HL-60 (cell line): ENCODE measurements around the gene ZNF652.

Experiments used
- DNase-seq, 2 experiments: peaks; one replicate each; pipeline ENCODE4 v3.0.0-alpha.2; 2010 to 2020; ENCODE audit warnings: low read depth in 1 of 2, low spot score in 1 of 2
- H3K27ac ChIP-seq: fragments of 250-450 bp; sonication (Bioruptor Pico); replicated peaks from 2 replicates; pipeline ENCODE4 v1.5.1; 2020; ENCODE audit warnings: mild to moderate bottlenecking, moderate library complexity
- H3K27me3 ChIP-seq: fragments of 250-450 bp; sonication (Bioruptor Pico); 2 replicates; pipeline ENCODE4 v1.5.1; 2021; ENCODE audit warnings: mild to moderate bottlenecking, moderate library complexity; ENCODE audit not compliant: insufficient read depth, poor library complexity, severe bottlenecking
- H3K4me3 ChIP-seq: replicated peaks from 2 replicates; pipeline ENCODE4 v1.5.1; 2011; ENCODE audit warnings: mild to moderate bottlenecking, control low read depth, low read length; ENCODE audit not compliant: insufficient read depth
- GABPA ChIP-seq: IDR thresholded peaks from 2 replicates; pipeline ENCODE4 v1.6.1; 2012; ENCODE audit warnings: low read depth
- POLR2AphosphoS5 ChIP-seq: IDR thresholded peaks from 2 replicates; pipeline ENCODE4 v1.6.1; 2012; ENCODE audit warnings: low read depth
- SPI1 ChIP-seq: IDR thresholded peaks from 2 replicates; pipeline ENCODE4 v1.6.1; 2012; ENCODE audit warnings: low read depth, mild to moderate bottlenecking, borderline replicate concordance
- TF ChIP-seq, protein P1 (sequence below): IDR thresholded peaks from one replicate; pipeline ENCODE4 v1.5.1; 2011; ENCODE audit warnings: low read length, control low read depth, inconsistent platforms; ENCODE audit not compliant: insufficient read depth
- TF ChIP-seq, protein P2 (sequence below): IDR thresholded peaks from 2 replicates; pipeline ENCODE4 v1.6.1; 2012; ENCODE audit warnings: low read depth; ENCODE audit not compliant: insufficient replicate concordance

Gene ZNF652

DNA sequence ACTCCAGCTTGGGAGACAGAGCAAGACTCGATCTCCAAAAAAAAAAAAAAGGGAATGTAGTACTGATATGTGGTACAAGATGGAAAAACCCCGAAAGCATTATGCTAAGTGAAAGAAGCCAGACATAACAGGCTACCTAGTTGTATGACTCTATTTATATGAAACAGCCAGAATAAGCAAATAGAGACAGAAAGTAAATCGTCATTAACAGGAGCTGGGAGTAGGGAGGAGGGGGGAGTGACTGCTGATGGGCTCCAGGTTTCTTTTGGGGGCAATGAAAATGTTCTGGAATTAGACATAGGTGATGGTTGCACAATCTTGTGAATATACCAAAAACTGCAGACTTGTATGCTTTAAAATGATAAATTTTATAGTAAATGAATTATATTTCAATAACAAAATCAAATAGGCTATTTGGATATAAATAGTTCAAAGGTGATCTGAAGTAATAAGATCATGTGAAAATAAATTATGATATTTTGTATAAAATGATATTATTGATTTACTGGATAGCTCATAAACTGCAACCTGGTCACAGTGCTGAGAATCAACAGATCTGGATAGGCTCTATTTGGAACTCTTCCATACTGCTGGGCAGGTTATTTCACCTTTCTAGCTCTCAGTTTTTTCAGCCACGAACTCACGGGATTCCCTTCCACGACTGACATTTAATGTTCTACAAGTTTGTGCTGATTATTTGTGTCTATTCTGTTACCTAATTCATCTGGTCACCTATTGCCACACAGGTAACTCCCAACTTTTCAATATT, 27.1 kb downstream of the ZNF652 start:
- no peak for TF ChIP-seq SPI1
- DNase-seq: no peak

DNA sequence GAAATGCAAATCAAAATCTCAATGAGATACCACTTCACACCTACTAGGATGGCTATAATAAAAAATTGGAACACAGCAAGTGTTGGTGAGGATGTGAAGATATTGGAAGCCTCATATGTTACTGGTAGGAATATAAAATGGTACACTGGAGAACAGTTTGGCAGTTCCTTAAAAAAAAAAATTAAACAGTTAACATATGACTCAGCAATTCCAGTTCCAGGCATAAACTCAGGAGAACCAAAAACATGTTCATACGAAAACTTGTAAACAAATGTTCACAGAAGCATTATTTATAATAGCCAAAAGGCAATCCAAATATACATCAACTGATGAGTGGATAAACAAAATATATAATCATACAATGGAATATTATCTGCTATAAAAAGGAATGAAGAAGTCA, 28.2 kb downstream of the ZNF652 start:
- DNase-seq: no peak
- H3K27ac ChIP-seq: peak overlapping the region; percentile 22; the same call in 1 of the 2 replicates
- TF ChIP-seq SPI1: peak; percentile 63; the same call in 1 of the 2 replicates
- TF ChIP-seq, protein P1, sequence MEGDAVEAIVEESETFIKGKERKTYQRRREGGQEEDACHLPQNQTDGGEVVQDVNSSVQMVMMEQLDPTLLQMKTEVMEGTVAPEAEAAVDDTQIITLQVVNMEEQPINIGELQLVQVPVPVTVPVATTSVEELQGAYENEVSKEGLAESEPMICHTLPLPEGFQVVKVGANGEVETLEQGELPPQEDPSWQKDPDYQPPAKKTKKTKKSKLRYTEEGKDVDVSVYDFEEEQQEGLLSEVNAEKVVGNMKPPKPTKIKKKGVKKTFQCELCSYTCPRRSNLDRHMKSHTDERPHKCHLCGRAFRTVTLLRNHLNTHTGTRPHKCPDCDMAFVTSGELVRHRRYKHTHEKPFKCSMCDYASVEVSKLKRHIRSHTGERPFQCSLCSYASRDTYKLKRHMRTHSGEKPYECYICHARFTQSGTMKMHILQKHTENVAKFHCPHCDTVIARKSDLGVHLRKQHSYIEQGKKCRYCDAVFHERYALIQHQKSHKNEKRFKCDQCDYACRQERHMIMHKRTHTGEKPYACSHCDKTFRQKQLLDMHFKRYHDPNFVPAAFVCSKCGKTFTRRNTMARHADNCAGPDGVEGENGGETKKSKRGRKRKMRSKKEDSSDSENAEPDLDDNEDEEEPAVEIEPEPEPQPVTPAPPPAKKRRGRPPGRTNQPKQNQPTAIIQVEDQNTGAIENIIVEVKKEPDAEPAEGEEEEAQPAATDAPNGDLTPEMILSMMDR: no peak

More for the DNA sequence above, 27.1 kb downstream of the ZNF652 start:
- no peak overlapping the region for H3K4me3 ChIP-seq
- no peak overlapping the region for H3K27ac ChIP-seq
- no peaks in the 10 kb centered on the region for H3K27me3 ChIP-seq

DNA sequence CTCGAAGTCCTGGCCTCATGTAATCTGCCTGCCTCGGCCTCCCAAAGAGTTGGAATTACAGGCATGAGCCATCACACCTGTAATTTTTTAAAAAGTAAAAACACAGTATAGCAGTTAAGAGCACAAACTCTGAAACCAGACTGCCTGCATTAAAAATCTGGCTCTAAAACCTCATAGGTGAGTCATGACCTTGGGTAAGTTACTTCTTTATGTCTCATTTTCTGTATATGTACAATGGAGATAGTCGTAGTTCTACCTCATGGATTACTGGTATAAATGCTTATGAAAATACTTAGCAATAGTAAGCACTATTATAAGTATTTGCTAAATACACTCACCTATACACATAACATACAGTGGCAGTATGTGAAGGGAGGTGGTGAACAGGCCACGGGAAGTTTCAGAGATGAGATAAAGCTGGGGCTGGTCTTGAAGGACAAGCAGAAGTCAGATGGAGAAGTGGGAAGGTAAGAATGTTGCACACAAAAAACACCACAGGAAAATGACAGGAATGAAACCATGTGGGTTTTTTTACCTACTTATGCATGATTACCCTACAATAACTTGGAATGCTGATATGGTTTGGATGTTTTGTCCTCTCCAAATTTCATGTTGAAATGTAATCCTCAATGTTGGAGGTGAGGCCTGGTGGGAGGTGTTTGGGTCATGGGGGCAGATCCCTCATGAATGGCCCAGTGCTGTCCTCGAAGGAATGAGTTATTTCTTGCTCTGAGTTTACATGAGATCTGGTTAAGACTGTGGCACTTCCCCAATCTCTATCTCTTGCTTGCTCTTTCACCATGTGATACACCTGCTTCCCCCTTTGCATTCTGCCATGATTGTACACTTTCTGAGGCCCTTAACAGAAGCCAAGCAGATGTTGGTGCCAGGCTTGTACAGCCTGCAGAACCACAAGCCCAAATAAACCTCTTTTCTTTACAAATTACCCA, 33.9 kb downstream of the ZNF652 start:
- no peaks in the 10 kb centered on the region for H3K27me3 ChIP-seq
- peak in 1 of 2 experiments; percentile 79 for DNase-seq
- H3K27ac ChIP-seq: peak overlapping the region; percentile 51
- peak; percentile 65; the same call in 1 of the 2 replicates for TF ChIP-seq POLR2AphosphoS5
- peak; percentile 97 for TF ChIP-seq SPI1
- no peak for TF ChIP-seq GABPA
- no peak overlapping the region for H3K4me3 ChIP-seq

More for the DNA sequence above, 28.2 kb downstream of the ZNF652 start:
- H3K4me3 ChIP-seq: no peak overlapping the region
- no peaks in the 10 kb centered on the region for H3K27me3 ChIP-seq

DNA sequence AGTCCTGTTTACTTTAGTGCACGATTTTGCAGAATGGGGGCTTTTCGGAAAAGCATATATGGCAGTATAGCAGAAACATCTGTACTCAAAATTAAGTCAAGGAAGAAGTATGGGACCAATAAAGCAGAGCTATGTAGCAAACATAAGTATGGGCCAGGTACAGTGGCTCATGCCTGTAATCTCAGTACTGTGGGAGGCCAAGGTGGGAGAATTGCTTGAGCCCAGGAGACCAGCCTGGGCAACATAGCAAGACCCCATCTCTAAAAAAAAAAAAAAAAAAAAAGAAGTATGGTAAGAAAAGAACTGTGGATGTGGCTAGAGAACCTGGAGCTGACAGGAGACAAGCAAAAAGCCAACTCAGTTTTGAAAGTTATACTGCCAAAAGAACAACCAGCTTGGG, 36.1 kb downstream of the ZNF652 start:
- DNase-seq: no peak
- TF ChIP-seq, protein P2, sequence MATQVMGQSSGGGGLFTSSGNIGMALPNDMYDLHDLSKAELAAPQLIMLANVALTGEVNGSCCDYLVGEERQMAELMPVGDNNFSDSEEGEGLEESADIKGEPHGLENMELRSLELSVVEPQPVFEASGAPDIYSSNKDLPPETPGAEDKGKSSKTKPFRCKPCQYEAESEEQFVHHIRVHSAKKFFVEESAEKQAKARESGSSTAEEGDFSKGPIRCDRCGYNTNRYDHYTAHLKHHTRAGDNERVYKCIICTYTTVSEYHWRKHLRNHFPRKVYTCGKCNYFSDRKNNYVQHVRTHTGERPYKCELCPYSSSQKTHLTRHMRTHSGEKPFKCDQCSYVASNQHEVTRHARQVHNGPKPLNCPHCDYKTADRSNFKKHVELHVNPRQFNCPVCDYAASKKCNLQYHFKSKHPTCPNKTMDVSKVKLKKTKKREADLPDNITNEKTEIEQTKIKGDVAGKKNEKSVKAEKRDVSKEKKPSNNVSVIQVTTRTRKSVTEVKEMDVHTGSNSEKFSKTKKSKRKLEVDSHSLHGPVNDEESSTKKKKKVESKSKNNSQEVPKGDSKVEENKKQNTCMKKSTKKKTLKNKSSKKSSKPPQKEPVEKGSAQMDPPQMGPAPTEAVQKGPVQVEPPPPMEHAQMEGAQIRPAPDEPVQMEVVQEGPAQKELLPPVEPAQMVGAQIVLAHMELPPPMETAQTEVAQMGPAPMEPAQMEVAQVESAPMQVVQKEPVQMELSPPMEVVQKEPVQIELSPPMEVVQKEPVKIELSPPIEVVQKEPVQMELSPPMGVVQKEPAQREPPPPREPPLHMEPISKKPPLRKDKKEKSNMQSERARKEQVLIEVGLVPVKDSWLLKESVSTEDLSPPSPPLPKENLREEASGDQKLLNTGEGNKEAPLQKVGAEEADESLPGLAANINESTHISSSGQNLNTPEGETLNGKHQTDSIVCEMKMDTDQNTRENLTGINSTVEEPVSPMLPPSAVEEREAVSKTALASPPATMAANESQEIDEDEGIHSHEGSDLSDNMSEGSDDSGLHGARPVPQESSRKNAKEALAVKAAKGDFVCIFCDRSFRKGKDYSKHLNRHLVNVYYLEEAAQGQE: no peak
- TF ChIP-seq SPI1 (no peak), GABPA (no peak), POLR2AphosphoS5 (no peak)
- TF ChIP-seq, protein P1: no peak
- H3K27me3 ChIP-seq: no peaks in the 10 kb centered on the region
- no peak overlapping the region for H3K4me3 ChIP-seq
- no peak overlapping the region for H3K27ac ChIP-seq

DNA sequence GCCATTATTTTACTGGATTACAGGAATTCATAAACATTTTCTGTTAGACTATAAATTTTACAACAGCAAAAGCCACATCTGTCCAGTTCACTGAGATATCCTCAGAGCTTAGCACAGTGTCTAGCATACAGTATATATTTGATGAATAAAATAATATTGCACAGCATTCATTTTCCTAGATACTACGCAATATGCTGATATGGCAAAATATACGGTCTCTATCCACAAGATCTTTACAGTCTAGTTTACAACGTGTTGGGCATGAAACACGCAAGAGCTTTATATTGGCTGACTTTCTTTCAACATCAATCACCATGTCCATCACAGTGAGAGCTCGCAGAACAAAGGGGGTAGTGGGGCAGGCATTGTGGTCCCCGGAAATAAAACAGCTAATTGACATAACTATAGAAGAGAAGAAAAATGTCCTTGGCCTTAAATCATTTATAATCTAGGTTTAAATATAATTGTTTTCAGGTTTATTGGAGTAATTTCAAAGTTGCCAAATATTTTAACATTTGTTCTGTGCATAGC, 43.5 kb downstream of the ZNF652 start:
- H3K27ac ChIP-seq: no peak overlapping the region
- no peaks in the 10 kb centered on the region for H3K27me3 ChIP-seq
- TF ChIP-seq, protein P2: no peak
- no peak for TF ChIP-seq SPI1
- no peak for DNase-seq
- H3K4me3 ChIP-seq: no peak overlapping the region
